Aorta (tissue), 5 donors: Measurements from ENCODE around the gene CDK5RAP3. TPM values are rescaled to one million over a fixed set of nuclear protein-coding genes. Genes with fewer than 3 reads are reported as not detected.
"Not testable (repeated sequence)": the region's sequence is repeated elsewhere in the genome, so short reads cannot be mapped to it uniquely, and the experiment has no call there.

Experiments
- ATAC-seq: fragments of 200-7000 bp; cut with Tn5 transposase; one replicate; pipeline ENCODE4 v1.9.1; 2022; ENCODE audit warnings: moderate library complexity; ENCODE audit not compliant: low FRiP score
- DNase-seq, 2 donors: peaks; one replicate each; pipeline ENCODE4 v3.0.0-alpha.2; 2020
- H3K27ac ChIP-seq, 2 donors: one replicate each; pipeline ENCODE4 v1.5.1; 2013; ENCODE audit warnings: low read length in 2 of 2, mild to moderate bottlenecking in 2 of 2, moderate library complexity in 2 of 2, control low read depth in 1 of 2, inconsistent platforms in 1 of 2, low read depth in 1 of 2
- H3K27me3 ChIP-seq, 2 donors: one replicate each; pipeline ENCODE4 v1.6.1; 2013; ENCODE audit warnings: control low read depth in 1 of 2, low read length in 1 of 2, mild to moderate bottlenecking in 1 of 2, moderate library complexity in 1 of 2; ENCODE audit not compliant: insufficient read depth in 2 of 2, control insufficient read depth in 1 of 2
- H3K36me3 ChIP-seq, 2 donors: one replicate each; pipeline ENCODE4 v1.6.1; 2013; ENCODE audit warnings: control low read depth in 1 of 2, low read length in 1 of 2, mild to moderate bottlenecking in 1 of 2; ENCODE audit not compliant: insufficient read depth in 2 of 2, control insufficient read depth in 1 of 2
- H3K4me1 ChIP-seq, 2 donors: one replicate each; pipeline ENCODE4 v1.6.1; 2013; ENCODE audit warnings: low read length in 2 of 2, control low read depth in 1 of 2, mild to moderate bottlenecking in 1 of 2, moderate library complexity in 1 of 2; ENCODE audit not compliant: insufficient read depth in 2 of 2, control insufficient read depth in 1 of 2
- H3K4me3 ChIP-seq, 2 donors: one replicate each; pipeline ENCODE4 v1.5.1; 2013; ENCODE audit warnings: low read length in 2 of 2, control low read depth in 1 of 2, mild to moderate bottlenecking in 1 of 2
- H3K9me3 ChIP-seq: one replicate; pipeline ENCODE4 v1.6.1; 2013; ENCODE audit warnings: mild to moderate bottlenecking, low read length; ENCODE audit not compliant: control insufficient read depth
- WGBS, 2 donors: extraction: QIAGEN DNeasy Blood & Tissue Kit; methylation state at CpG; one replicate each; pipeline ENCODE4 v1.1.7; 2013; 5-methylcytosine and 5-hydroxymethylcytosine counted together
- intact Hi-C, 2 donors: fragments of 100-400 bp; cut with DNase I; formaldehyde crosslinking; loops; one replicate each; pipeline versions ENCODE4 v1.14.2 to v1.15.0; 2022
- polyA plus RNA-seq, 2 donors: library from polyadenylated mRNA; stranded (reverse); fragments of 200-250 nt; gene quantifications; one replicate each; pipeline ENCODE4 v1.2.3, GENCODE V29; 2013
- total RNA-seq, 2 donors: library from RNA; stranded (reverse); fragmentation: NEBNext Ultra II Directional; extraction: Animal tissue kit (Norgen Biotek cat#: 25700); gene quantifications; one replicate each; pipeline ENCODE4 v1.2.1, GENCODE V29; 2021
- donor health status: healthy with polysubstance abuse.
- donor health status: Bipolar disorder and iron deficiency.
- donor health status: DM: no; HTN: no; CAD: no.
- donor health status: DM: no; HTN: no; CAD: no.
- donor health status: DM: yes; HTN: yes; CAD: no.

Gene CDK5RAP3
- total and polyA plus RNA-seq, 4 donors, result 66.1 to 679 (median 148) TPM

DNA sequence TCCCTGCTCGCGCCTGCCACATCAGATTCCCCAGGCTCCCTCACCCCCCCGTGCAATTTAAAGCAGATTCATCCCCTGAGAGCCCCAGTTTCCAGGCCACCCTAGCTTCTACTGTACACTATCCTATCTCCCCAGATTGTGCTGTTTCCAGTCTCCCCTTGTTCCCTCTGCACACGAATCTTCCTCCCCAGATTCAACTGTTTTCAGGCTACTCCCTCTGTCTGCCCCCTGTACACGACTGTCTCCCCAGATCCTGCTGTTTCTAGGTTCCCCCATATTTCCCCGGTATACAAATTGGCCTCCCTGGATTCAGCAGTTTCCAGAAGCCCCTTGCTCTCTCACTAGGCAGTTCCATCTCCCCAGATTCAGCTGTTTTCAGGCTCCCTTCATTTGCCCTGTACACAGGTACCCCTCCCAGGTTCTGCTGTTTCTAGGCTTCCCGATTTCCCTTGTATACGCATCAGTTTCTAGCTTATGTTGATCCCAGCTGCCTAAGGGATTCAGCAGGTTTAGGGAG is 43.7 kb downstream of the CDK5RAP3 start:
- intact Hi-C loops, result loop anchor here in 1 of 2 donors (5.0 kb wide), 1 partner anchor 162 kb away; the partner anchor contains the start of gene SP6
- WGBS, 2 donors, result 83% methylated on average over 8 of the region's 8 CpGs

GRCh38 chr17:48016112-48016511 is 45.2 kb downstream of the CDK5RAP3 start:
- WGBS, 2 donors, result 91 to 93% methylated on average over 2 of the region's 2 CpGs
- Histone ChIP-seq H3K4me1 (no peaks in the 10 kb centered on the region), H3K27ac (no peak overlapping the region), H3K27me3 (no peaks in the 10 kb centered on the region), H3K4me3 (no peak overlapping the region), H3K9me3 (no peaks in the 10 kb centered on the region), H3K36me3 (no peaks in the 10 kb centered on the region)
- DNase-seq, result no peak
- intact Hi-C loops, result loop anchor here in 1 of 2 donors (5.0 kb wide), 1 partner anchor 164 kb away; the partner anchor contains the start of gene SP6
- no peak for ATAC-seq

More for the DNA sequence above, 43.7 kb downstream of the CDK5RAP3 start:
- Histone ChIP-seq H3K27me3 (no peaks in the 10 kb centered on the region), H3K9me3 (no peaks in the 10 kb centered on the region), H3K27ac (no peak overlapping the region), H3K36me3 (no peaks in the 10 kb centered on the region), H3K4me3 (no peak overlapping the region), H3K4me1 (no peaks in the 10 kb centered on the region)
- DNase-seq (no peak), ATAC-seq (no peak)

DNA sequence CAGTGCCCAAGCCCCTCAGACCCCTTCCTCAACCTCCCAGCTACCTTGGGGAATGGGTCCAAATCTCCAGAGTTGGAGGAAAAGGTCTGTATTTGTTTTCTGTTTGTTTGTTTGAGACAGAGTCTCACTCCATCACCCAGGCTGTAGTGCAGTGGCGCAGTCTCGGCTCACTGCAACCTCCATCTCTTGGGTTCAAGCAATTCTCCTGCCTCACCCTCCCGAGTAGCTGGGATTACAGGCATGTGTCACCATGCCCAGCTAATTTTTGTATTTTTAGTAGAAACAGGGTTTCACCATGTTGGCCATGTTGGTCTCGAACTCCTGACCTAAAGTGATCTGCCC is 46.9 kb downstream of the CDK5RAP3 start:
- not testable (repeated sequence) for H3K4me3 ChIP-seq, H3K36me3 ChIP-seq, H3K9me3 ChIP-seq, H3K27me3 ChIP-seq, DNase-seq, H3K4me1 ChIP-seq, H3K27ac ChIP-seq, ATAC-seq
- 84 to 85% methylated on average over 4 of the region's 4 CpGs for WGBS, 2 donors
- intact Hi-C loops, result loop anchor here in 1 of 2 donors (2.0 to 5.0 kb wide), 2 partner anchors 41 to 165 kb away; partner anchors contain the start of gene SP6

GRCh38 chr17:48021934-48022333 is 51.0 kb downstream of the CDK5RAP3 start:
- H3K4me3 ChIP-seq, result no peak overlapping the region
- H3K4me1 ChIP-seq, result no peaks in the 10 kb centered on the region
- ATAC-seq, result no peak
- H3K27ac ChIP-seq, result no peak overlapping the region
- DNase-seq, result peak in 1 of 2 donors; percentile 32
- no peaks in the 10 kb centered on the region for H3K36me3 ChIP-seq
- 73 to 74% methylated on average over 5 of the region's 5 CpGs for WGBS, 2 donors
- H3K27me3 ChIP-seq, result no peaks in the 10 kb centered on the region
- no peaks in the 10 kb centered on the region for H3K9me3 ChIP-seq
- intact Hi-C loops, result loop anchor here (5.0 to 10.0 kb wide), 4 partner anchors 45 to 573 kb away; partner anchors contain the start of genes HOXB3 (in 1 of the 2), HOXB5 (in 1 of the 2) and SCRN2 (in 1 of the 2)

- intact Hi-C loops, result loop anchor here (5.0 to 10.0 kb wide), 4 partner anchors 46 to 572 kb away; partner anchors contain the start of genes HOXB3 (in 1 of the 2), HOXB5 (in 1 of the 2) and SCRN2 (in 1 of the 2)
- no peaks in the 10 kb centered on the region for H3K27me3 ChIP-seq
- no peaks in the 10 kb centered on the region for H3K9me3 ChIP-seq
- H3K4me1 ChIP-seq, result no peaks in the 10 kb centered on the region
- 45 to 49% methylated on average over 6 of the region's 6 CpGs for WGBS, 2 donors
- ATAC-seq (no peak), DNase-seq (no peak)
- H3K27ac ChIP-seq, result no peak overlapping the region
- H3K36me3 ChIP-seq, result no peaks in the 10 kb centered on the region
- H3K4me3 ChIP-seq, result no peak overlapping the region
These were observed 52.0 kb downstream of the CDK5RAP3 start for GRCh38 chr17:48022901-48023300.

DNA sequence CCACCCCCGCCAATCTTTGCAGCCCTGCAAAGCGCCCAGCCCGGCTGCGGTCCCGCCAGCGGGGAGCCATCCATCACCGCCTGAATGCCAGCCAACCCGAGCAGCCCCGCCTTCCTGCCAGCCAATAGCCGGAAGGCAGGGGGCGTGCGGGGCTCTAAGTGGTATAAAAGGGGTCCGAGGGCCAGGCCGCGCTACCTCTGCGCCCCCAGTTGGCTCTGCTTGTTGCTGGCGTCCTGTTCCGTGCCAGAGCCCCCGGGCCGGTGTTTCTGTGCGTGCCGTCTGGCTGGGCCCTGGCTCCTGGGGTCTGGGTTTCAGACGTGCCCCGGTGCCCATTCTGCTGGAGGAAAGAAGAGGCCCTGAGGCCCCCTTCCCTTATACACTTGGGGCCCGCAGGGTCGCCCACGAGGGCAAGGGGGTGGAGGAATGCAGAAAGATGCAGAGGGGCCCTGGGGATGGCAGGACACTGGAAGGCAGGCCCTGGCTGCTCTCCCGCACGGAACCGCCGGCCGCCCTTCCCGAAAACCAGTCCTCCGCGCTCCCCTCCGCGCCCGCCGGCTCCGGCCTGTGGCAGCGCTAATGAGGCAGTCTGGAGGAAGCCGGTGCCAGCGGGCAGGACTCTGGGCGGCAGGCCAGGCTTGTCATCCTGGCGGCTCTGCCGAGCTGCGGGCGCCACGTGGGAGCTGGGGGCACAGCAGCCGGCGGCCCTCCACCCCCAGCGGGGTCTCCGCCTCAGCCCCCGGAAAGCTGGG is 52.7 kb downstream of the CDK5RAP3 start:
- H3K9me3 ChIP-seq, result no peaks in the 10 kb centered on the region
- ATAC-seq (peak; percentile 70), DNase-seq (peak; percentile 94 to 96)
- no peaks in the 10 kb centered on the region for H3K36me3 ChIP-seq
- peak overlapping the region in 1 of 2 donors; percentile 83 for H3K27ac ChIP-seq
- no peaks in the 10 kb centered on the region for H3K27me3 ChIP-seq
- intact Hi-C loops, result loop anchor here (5.0 to 10.0 kb wide), 4 partner anchors 46 to 571 kb away; partner anchors contain the start of genes HOXB3 (in 1 of the 2), HOXB5 (in 1 of the 2) and SCRN2 (in 1 of the 2)
- peak overlapping the region in 1 of 2 donors; percentile 12 for H3K4me3 ChIP-seq
- WGBS, 2 donors, result 0% methylated on average over 35 to 54 of the region's 54 CpGs
- no peaks in the 10 kb centered on the region for H3K4me1 ChIP-seq

- ATAC-seq, result peak; percentile 2
- H3K27ac ChIP-seq, result peak overlapping the region in 1 of 2 donors; percentile 18
- H3K36me3 ChIP-seq, result no peaks in the 10 kb centered on the region
- no peaks in the 10 kb centered on the region for H3K27me3 ChIP-seq
- no peaks in the 10 kb centered on the region for H3K4me1 ChIP-seq
- WGBS, 2 donors, result 1% methylated on average over 47 to 54 of the region's 54 CpGs
- DNase-seq, result peak; percentile 81 to 84
- intact Hi-C loops, result loop anchor here (1.0 to 10.0 kb wide), 6 partner anchors 47 to 570 kb away; partner anchors contain the start of genes HOXB3 (in 1 of the 2), HOXB5 (in 1 of the 2) and SCRN2 (in 1 of the 2)
- no peaks in the 10 kb centered on the region for H3K9me3 ChIP-seq
- H3K4me3 ChIP-seq, result no peak overlapping the region
These were observed 53.5 kb downstream of the CDK5RAP3 start for GRCh38 chr17:48024149-48025039.
